GM08714 (cell line): ENCODE data around the gene TCF12.

ENCODE experiments used
- H3K4me3 ChIP-seq: fragments of 200-500 bp; sonication (Bioruptor generic); 2 replicates; pipeline ENCODE4 v1.5.1; 2014; ENCODE audit warnings: mild to moderate bottlenecking, low read length, inconsistent platforms
- ZNF274 ChIP-seq: IDR thresholded peaks from 2 replicates; pipeline ENCODE4 v1.6.1; 2012; ENCODE audit warnings: mild to moderate bottlenecking, low read depth, low read length

TCF12 gene

GRCh38 chr15:57335719-57336118, 417.3 kb downstream of the TCF12 start:
- TF ChIP-seq ZNF274 = no peak
- H3K4me3 ChIP-seq = no peak overlapping the region

GRCh38 chr15:57337868-57338411, 419.5 kb downstream of the TCF12 start:
- TF ChIP-seq ZNF274 = no peak
- no peak overlapping the region for H3K4me3 ChIP-seq

DNA sequence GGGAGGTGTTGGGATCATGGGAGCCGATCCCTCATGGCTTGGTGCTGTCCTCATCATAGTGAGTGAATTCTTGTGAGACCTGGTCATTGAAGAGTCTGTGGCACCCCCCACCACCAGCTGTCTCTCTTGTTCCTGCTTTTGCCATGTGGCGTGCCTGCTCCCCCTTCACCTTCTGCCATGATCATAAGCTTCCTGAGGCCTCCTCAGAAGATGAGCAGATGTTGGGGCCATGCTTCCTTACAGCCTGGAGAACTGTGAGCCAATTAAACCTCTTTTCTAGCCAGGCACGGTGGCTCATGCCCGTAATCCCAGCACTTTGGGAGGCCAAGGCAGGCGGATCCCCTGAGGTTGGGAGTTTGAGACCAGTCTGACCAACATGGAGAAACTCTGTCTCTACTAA, 420.9 kb downstream of the TCF12 start:
- no peak for TF ChIP-seq ZNF274
- no peak overlapping the region for H3K4me3 ChIP-seq
